ENCODE measurements around the gene CMTM6.
"Not testable (repeated sequence)": the region's sequence is repeated elsewhere in the genome, so short reads cannot be mapped to it uniquely, and the experiment has no call there.

CMTM6 gene

GRCh38 chr3:32466808-32467207 is 35.8 kb downstream of the CMTM6 start:
- DNase-seq (ENCODE audit: low read depth): not testable (repeated sequence)

- DNase-seq (ENCODE audit: low read depth): not testable (repeated sequence)
These were observed 37.9 kb downstream of the CMTM6 start for GRCh38 chr3:32464726-32465125.

GRCh38 chr3:32463415-32463814 is 39.2 kb downstream of the CMTM6 start:
- DNase-seq (ENCODE audit: low read depth): not testable (repeated sequence)

GRCh38 chr3:32462191-32462986 is 40.3 kb downstream of the CMTM6 start:
- not testable (repeated sequence) for DNase-seq (ENCODE audit: low read depth)

GRCh38 chr3:32460817-32461496 is 41.7 kb downstream of the CMTM6 start:
- DNase-seq (ENCODE audit: low read depth): not testable (repeated sequence)

GRCh38 chr3:32460031-32460749 is 42.5 kb downstream of the CMTM6 start:
- peak; percentile 79 for DNase-seq (ENCODE audit: low read depth)

- no peak for DNase-seq (ENCODE audit: low read depth)
These were observed 43.2 kb downstream of the CMTM6 start for GRCh38 chr3:32459450-32459849.

- DNase-seq (ENCODE audit: low read depth): peak; percentile 81
These were observed 44.6 kb downstream of the CMTM6 start for GRCh38 chr3:32457971-32458471.

GRCh38 chr3:32456429-32457130 is 46.1 kb downstream of the CMTM6 start:
- no peak for DNase-seq (ENCODE audit: low read depth)

- DNase-seq (ENCODE audit: low read depth): no peak
These were observed 46.8 kb downstream of the CMTM6 start for GRCh38 chr3:32455609-32456428.

GRCh38 chr3:32454731-32455608 is 47.7 kb downstream of the CMTM6 start:
- no peak for DNase-seq (ENCODE audit: low read depth)

GRCh38 chr3:32454111-32454510 is 48.5 kb downstream of the CMTM6 start:
- DNase-seq (ENCODE audit: low read depth): no peak

GRCh38 chr3:32453346-32453745 is 49.3 kb downstream of the CMTM6 start:
- DNase-seq (ENCODE audit: low read depth): no peak

- DNase-seq (ENCODE audit: low read depth): no peak
These were observed 50.6 kb downstream of the CMTM6 start for GRCh38 chr3:32452009-32452408.

- no peak for DNase-seq (ENCODE audit: low read depth)
These were observed 51.5 kb downstream of the CMTM6 start for GRCh38 chr3:32450992-32451659.

GRCh38 chr3:32450426-32450825 is 52.2 kb downstream of the CMTM6 start:
- DNase-seq (ENCODE audit: low read depth): no peak

GRCh38 chr3:32449691-32450090 is 53.0 kb downstream of the CMTM6 start:
- DNase-seq (ENCODE audit: low read depth): no peak

GRCh38 chr3:32448686-32449474 is 53.8 kb downstream of the CMTM6 start:
- DNase-seq (ENCODE audit: low read depth): no peak
